GM13976 (cell line): ENCODE data around the gene GP1BB.

Source experiments
- DNase-seq: peaks from one replicate; pipeline ENCODE4 v3.0.0; 2012; ENCODE audit warnings: low spot score
- in situ Hi-C: fragments of 300-500 bp; cut with MboI; formaldehyde crosslinking; loops from one replicate; pipeline ENCODE4 v1.12.0; 2022; ENCODE audit warnings: low sequenced_read_pairs, mixed read lengths, inconsistent platforms; ENCODE audit not compliant: unreplicated experiment
- TF ChIP-seq, protein P1 (sequence below): IDR thresholded peaks from 2 replicates; pipeline ENCODE4 v1.5.1; 2012; ENCODE audit warnings: borderline replicate concordance, mild to moderate bottlenecking; ENCODE audit not compliant: insufficient read depth; ENCODE audit errors: extremely low read depth, missing control alignments, control extremely low read depth

Gene GP1BB

GRCh38 chr22:19704355-19705015 lies 18.9 kb upstream of the GP1BB start:
- in situ Hi-C loops: no loop called here
- TF ChIP-seq, protein P1, sequence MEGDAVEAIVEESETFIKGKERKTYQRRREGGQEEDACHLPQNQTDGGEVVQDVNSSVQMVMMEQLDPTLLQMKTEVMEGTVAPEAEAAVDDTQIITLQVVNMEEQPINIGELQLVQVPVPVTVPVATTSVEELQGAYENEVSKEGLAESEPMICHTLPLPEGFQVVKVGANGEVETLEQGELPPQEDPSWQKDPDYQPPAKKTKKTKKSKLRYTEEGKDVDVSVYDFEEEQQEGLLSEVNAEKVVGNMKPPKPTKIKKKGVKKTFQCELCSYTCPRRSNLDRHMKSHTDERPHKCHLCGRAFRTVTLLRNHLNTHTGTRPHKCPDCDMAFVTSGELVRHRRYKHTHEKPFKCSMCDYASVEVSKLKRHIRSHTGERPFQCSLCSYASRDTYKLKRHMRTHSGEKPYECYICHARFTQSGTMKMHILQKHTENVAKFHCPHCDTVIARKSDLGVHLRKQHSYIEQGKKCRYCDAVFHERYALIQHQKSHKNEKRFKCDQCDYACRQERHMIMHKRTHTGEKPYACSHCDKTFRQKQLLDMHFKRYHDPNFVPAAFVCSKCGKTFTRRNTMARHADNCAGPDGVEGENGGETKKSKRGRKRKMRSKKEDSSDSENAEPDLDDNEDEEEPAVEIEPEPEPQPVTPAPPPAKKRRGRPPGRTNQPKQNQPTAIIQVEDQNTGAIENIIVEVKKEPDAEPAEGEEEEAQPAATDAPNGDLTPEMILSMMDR: no peak

DNA sequence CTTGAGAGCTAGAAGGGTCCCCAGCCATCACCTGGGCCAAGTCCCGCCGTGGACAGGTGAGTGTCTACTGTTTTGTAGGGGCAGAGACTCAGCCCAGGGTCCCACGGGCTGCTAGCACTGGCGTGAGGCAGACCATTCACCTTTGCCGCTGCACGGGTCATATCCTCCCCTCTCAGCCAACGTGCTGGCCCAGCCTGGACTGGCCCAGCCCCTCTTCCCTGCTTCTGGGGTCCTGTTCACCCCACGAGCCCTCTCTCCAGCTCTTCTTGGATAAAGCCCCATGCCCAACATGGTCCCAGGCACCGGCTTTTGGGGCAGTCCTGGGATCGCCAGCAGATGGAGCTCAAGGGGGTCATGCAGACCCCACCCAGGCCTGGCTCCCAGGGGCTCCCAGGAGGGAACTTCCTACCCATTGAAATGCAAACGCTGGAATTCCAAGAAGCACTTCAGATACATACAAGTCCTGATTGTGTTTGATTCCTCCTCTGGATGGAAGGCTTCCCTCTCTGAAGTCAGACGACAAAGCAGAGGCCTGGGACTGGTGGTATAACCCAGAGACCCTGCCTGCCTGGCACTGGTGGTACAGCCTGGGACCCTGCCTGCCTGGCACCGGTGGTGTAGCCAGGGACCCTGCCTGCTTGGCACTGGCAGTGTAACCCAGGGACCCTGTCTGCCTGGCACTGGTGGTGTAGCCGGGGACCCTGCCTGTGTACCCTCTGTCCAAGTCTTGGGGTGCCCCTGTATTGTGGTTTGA lies 18.0 kb upstream of the GP1BB start:
- DNase-seq: no peak
- in situ Hi-C loops: no loop called here

More at GRCh38 chr22:19704355-19705015, 18.9 kb upstream of the GP1BB start:
- DNase-seq: no peak

GRCh38 chr22:19706661-19707151 lies 16.6 kb upstream of the GP1BB start:
- in situ Hi-C loops: no loop called here
- TF ChIP-seq, protein P1: no peak

More for the DNA sequence above, 18.0 kb upstream of the GP1BB start:
- TF ChIP-seq, protein P1: no peak

GRCh38 chr22:19707347-19708290 lies 15.7 kb upstream of the GP1BB start:
- in situ Hi-C loops: no loop called here
- TF ChIP-seq, protein P1: no peak
- peak; percentile 29 for DNase-seq

More at GRCh38 chr22:19706661-19707151, 16.6 kb upstream of the GP1BB start:
- no peak for DNase-seq

GRCh38 chr22:19708321-19709011 lies 14.9 kb upstream of the GP1BB start:
- in situ Hi-C loops: no loop called here

More at GRCh38 chr22:19708321-19709011, 14.9 kb upstream of the GP1BB start:
- TF ChIP-seq, protein P1: no peak
- DNase-seq: peak; percentile 19
